GM23338 (cell line): ENCODE measurements around the gene MAPKBP1. TPM values are rescaled to one million over a fixed set of nuclear protein-coding genes. Genes with fewer than 3 reads are reported as not detected.

Experiments used
- ATAC-seq: fragments of 200-7000 bp; cut with Tn5 transposase; 3 replicates; pipeline ENCODE4 v1.9.1; 2020
- DNase-seq: peaks from one replicate; pipeline ENCODE4 v3.0.0-alpha.2; 2015; ENCODE audit warnings: low spot score
- H2AFZ ChIP-seq: fragments of 200-600 bp; sonication (generic); 2 replicates; pipeline ENCODE4 v1.8.0; 2016; ENCODE audit warnings: antibody characterized with exemption, mild to moderate bottlenecking, moderate library complexity
- H3F3A ChIP-seq: fragments of 200-600 bp; sonication (generic); replicated peaks from 2 replicates; pipeline ENCODE4 v1.8.0; 2017; ENCODE audit warnings: antibody characterized with exemption, mixed run types, low read depth
- H3K27ac ChIP-seq: fragments of 200-600 bp; sonication (generic); 2 replicates; pipeline ENCODE4 v1.6.1; 2016; ENCODE audit warnings: low read depth
- H3K27me3 ChIP-seq: fragments of 200-600 bp; sonication (generic); 2 replicates; pipeline ENCODE4 v1.8.0; 2016; ENCODE audit warnings: mild to moderate bottlenecking, mixed run types, moderate library complexity; ENCODE audit not compliant: insufficient read depth
- H3K36me3 ChIP-seq: fragments of 200-600 bp; sonication (generic); 2 replicates; pipeline ENCODE4 v1.8.0; 2016; ENCODE audit warnings: mild to moderate bottlenecking; ENCODE audit not compliant: insufficient read depth
- H3K4me1 ChIP-seq: fragments of 200-600 bp; sonication (generic); 2 replicates; pipeline ENCODE4 v1.8.0; 2016; ENCODE audit warnings: mild to moderate bottlenecking, moderate library complexity; ENCODE audit not compliant: insufficient read depth
- H3K4me2 ChIP-seq: fragments of 200-600 bp; sonication (generic); 2 replicates; pipeline ENCODE4 v1.7.1; 2017; ENCODE audit warnings: mixed run types
- H3K4me3 ChIP-seq: fragments of 200-600 bp; sonication (generic); 2 replicates; pipeline ENCODE4 v1.6.1; 2016; ENCODE audit warnings: mixed run types
- H3K79me2 ChIP-seq: fragments of 200-600 bp; sonication (generic); replicated peaks from 2 replicates; pipeline ENCODE4 v1.8.0; 2017; ENCODE audit warnings: mild to moderate bottlenecking; ENCODE audit not compliant: insufficient read depth
- H3K9me2 ChIP-seq: fragments of 200-600 bp; sonication (generic); 2 replicates; pipeline ENCODE4 v1.8.0; 2017; ENCODE audit not compliant: insufficient read depth
- H4K20me1 ChIP-seq: fragments of 200-600 bp; sonication (generic); replicated peaks from 2 replicates; pipeline ENCODE4 v1.8.0; 2017; ENCODE audit warnings: mild to moderate bottlenecking; ENCODE audit not compliant: insufficient read depth
- H3K27ac Mint-ChIP-seq: 2 replicates; pipeline ENCODE4 v1.8.0; 2020; ENCODE audit warnings: inconsistent platforms, mild to moderate bottlenecking, moderate library complexity, mixed read lengths
- H3K27me3 Mint-ChIP-seq: 3 replicates; pipeline ENCODE4 v1.8.0; 2022; ENCODE audit warnings: low read depth, mild to moderate bottlenecking, moderate library complexity, mixed read lengths, inconsistent platforms; ENCODE audit not compliant: insufficient read depth, poor library complexity
- H3K36me3 Mint-ChIP-seq: 3 replicates; pipeline ENCODE4 v1.8.0; 2021; ENCODE audit warnings: low read depth, mild to moderate bottlenecking, inconsistent platforms, moderate library complexity, mixed read lengths
- H3K4me1 Mint-ChIP-seq: 3 replicates; pipeline ENCODE4 v1.8.0; 2020; ENCODE audit warnings: mild to moderate bottlenecking, inconsistent platforms, mixed read lengths
- H3K4me3 Mint-ChIP-seq: 3 replicates; pipeline ENCODE4 v1.8.0; 2021; ENCODE audit warnings: moderate library complexity, mild to moderate bottlenecking, inconsistent platforms, mixed read lengths
- H3K9me3 Mint-ChIP-seq: 3 replicates; pipeline ENCODE4 v1.8.0; 2020; ENCODE audit warnings: moderate library complexity, mild to moderate bottlenecking, inconsistent platforms, mixed read lengths
- CREB1 ChIP-seq: fragments of 250-450 bp; sonication (Bioruptor Pico); IDR thresholded peaks from 2 replicates; pipeline ENCODE4 v1.5.0; 2020; ENCODE audit warnings: low read depth, mild to moderate bottlenecking, moderate library complexity
- CTCF ChIP-seq, 2 experiments: fragments of 200-600 bp in 1 of 2; sonication (generic) in 1 of 2; conservative IDR thresholded peaks; 2 replicates each; pipeline versions ENCODE4 v1.5.1 to v1.6.1; 2016 to 2017; ENCODE audit warnings: antibody characterized with exemption in 2 of 2, low read depth in 2 of 2, mild to moderate bottlenecking in 2 of 2, moderate library complexity in 1 of 2
- JUNB ChIP-seq: IDR thresholded peaks from one replicate; pipeline ENCODE4 v1.6.1; 2016; ENCODE audit warnings: antibody characterized with exemption; ENCODE audit not compliant: unreplicated experiment
- POLR2AphosphoS5 ChIP-seq: IDR thresholded peaks from 2 replicates; pipeline ENCODE4 v1.6.1; 2016; ENCODE audit warnings: antibody characterized with exemption, low read depth
- ZNF462 ChIP-seq: fragments of 250-450 bp; sonication (Bioruptor Pico); IDR thresholded peaks from 2 replicates; pipeline ENCODE4 v1.5.0; 2020; ENCODE audit warnings: mild to moderate bottlenecking, moderate library complexity
- polyA plus RNA-seq: library from polyadenylated mRNA; unstranded; fragments of >200 nt; fragmentation: Nextera tagmentation; extraction: Ambion mirVana; gene quantifications from 2 replicates; pipeline ENCODE4 v1.2.1, GENCODE V29; 2016
- total RNA-seq: library from RNA; depleted of rRNA; stranded (reverse); fragments of >200 nt; shearing (Covaris generic); gene quantifications from 2 replicates; pipeline ENCODE4 v1.2.3, GENCODE V29; 2014

MAPKBP1 gene
- total and polyA plus RNA-seq, 2 experiments from 2014 or later, result 1.9 to 8.9 TPM

- Mint-ChIP-seq H3K27ac (no peak overlapping the region), H3K9me3 (no peaks in the 10 kb centered on the region), H3K36me3 (no peaks in the 10 kb centered on the region), H3K4me1 (peaks cover 12% of the 10 kb centered on the region), H3K27me3 (peaks cover 9% of the 10 kb centered on the region), H3K4me3 (no peak overlapping the region)
- Histone ChIP-seq H3K36me3 (no peaks in the 10 kb centered on the region), H3K4me1 (no peaks in the 10 kb centered on the region), H3K27ac (no peak overlapping the region), H4K20me1 (no peaks in the 10 kb centered on the region), H3K4me3 (no peak overlapping the region), H3K9me2 (no peaks in the 10 kb centered on the region), H3K27me3 (no peaks in the 10 kb centered on the region), H3F3A (no peaks in the 10 kb centered on the region), H3K4me2 (no peak overlapping the region), H2AFZ (no peak overlapping the region), H3K79me2 (no peaks in the 10 kb centered on the region)
- DNase-seq (peak; percentile 41), ATAC-seq (peak; percentile 13)
- TF ChIP-seq ZNF462 (CRISPR knock-in tag) (no peak), JUNB (no peak), CTCF (conservative IDR thresholded peaks at IDR 0.05; ENCODE audit: low read depth in 2 of 2) (peak; percentile 42 to 50), CREB1 (CRISPR knock-in tag) (no peak), POLR2AphosphoS5 (no peak)
Observed at GRCh38 chr15:41858756-41859155, 84.5 kb downstream of the MAPKBP1 start.
